ENCODE data around the gene SETBP1.

SETBP1 gene

GRCh38 chr18:45050712-45051601 is 370.3 kb downstream of the SETBP1 start:
- peak; percentile 33 for DNase-seq

GRCh38 chr18:45054636-45055035 is 373.9 kb downstream of the SETBP1 start:
- DNase-seq = no peak

GRCh38 chr18:45055811-45056210 is 375.1 kb downstream of the SETBP1 start:
- no peak for DNase-seq

GRCh38 chr18:45056926-45057325 is 376.2 kb downstream of the SETBP1 start:
- no peak for DNase-seq

- no peak for DNase-seq
These were observed 377.4 kb downstream of the SETBP1 start for GRCh38 chr18:45057955-45058600.

- DNase-seq = no peak
These were observed 379.0 kb downstream of the SETBP1 start for GRCh38 chr18:45059695-45060094.

GRCh38 chr18:45060102-45060501 is 379.4 kb downstream of the SETBP1 start:
- DNase-seq = no peak

GRCh38 chr18:45061359-45061758 is 380.7 kb downstream of the SETBP1 start:
- no peak for DNase-seq

GRCh38 chr18:45063246-45064038 is 382.8 kb downstream of the SETBP1 start:
- DNase-seq = no peak

- DNase-seq = no peak
These were observed 385.5 kb downstream of the SETBP1 start for GRCh38 chr18:45066210-45066609.

- no peak for DNase-seq
These were observed 386.2 kb downstream of the SETBP1 start for GRCh38 chr18:45066886-45067285.

GRCh38 chr18:45068400-45069094 is 387.9 kb downstream of the SETBP1 start:
- no peak for DNase-seq

GRCh38 chr18:45069546-45069945 is 388.9 kb downstream of the SETBP1 start:
- DNase-seq = no peak

- no peak for DNase-seq
These were observed 391.3 kb downstream of the SETBP1 start for GRCh38 chr18:45071956-45072355.

GRCh38 chr18:45073556-45073955 is 392.9 kb downstream of the SETBP1 start:
- no peak for DNase-seq

- no peak for DNase-seq
These were observed 401.0 kb downstream of the SETBP1 start for GRCh38 chr18:45081566-45082181.

GRCh38 chr18:45083226-45083855 is 402.7 kb downstream of the SETBP1 start:
- no peak for DNase-seq

GRCh38 chr18:45084206-45084605 is 403.5 kb downstream of the SETBP1 start:
- no peak for DNase-seq

GRCh38 chr18:45085916-45086624 is 405.4 kb downstream of the SETBP1 start:
- no peak for DNase-seq

GRCh38 chr18:45086777-45087176 is 406.1 kb downstream of the SETBP1 start:
- no peak for DNase-seq

- DNase-seq = no peak
These were observed 409.9 kb downstream of the SETBP1 start for GRCh38 chr18:45090526-45091140.

Data from NCI-H1694 treated with DMSO at 0.1 percent for 48 hours (cell line).